Ovary (tissue), 9 donors: ENCODE data around the gene SH2D4B. TPM values are rescaled to one million over a fixed set of nuclear protein-coding genes. Genes with fewer than 3 reads are reported as not detected.

Source experiments
- DNase-seq, 5 donors: peaks; one replicate each; pipeline ENCODE4 v3.0.0-alpha.2; 2019 to 2020
- H3K27ac ChIP-seq, 2 donors: fragments of 200-600 bp; one replicate each; pipeline versions ENCODE4 v1.5.1 to v1.8.0; 2019 to 2022
- H3K27me3 ChIP-seq: fragments of 200-600 bp; one replicate; pipeline ENCODE4 v1.8.0; 2022
- H3K36me3 ChIP-seq: fragments of 200-600 bp; sonication (generic); one replicate; pipeline ENCODE4 v1.5.1; 2019
- H3K4me1 ChIP-seq: one replicate; pipeline ENCODE4 v1.8.1; 2013; ENCODE audit warnings: mild to moderate bottlenecking, moderate library complexity; ENCODE audit not compliant: insufficient read depth
- H3K4me3 ChIP-seq: fragments of 200-600 bp; sonication (generic); one replicate; pipeline ENCODE4 v1.5.1; 2017
- H3K9me3 ChIP-seq, 2 donors: fragments of 200-600 bp in 1 of 2; sonication (generic) in 1 of 2; one replicate each; pipeline versions ENCODE4 v1.5.1 to v1.8.1; 2013 to 2019; ENCODE audit warnings: mild to moderate bottlenecking in 1 of 2, moderate library complexity in 1 of 2
- EP300 ChIP-seq: sonication (generic); formaldehyde crosslinking; IDR thresholded peaks from one replicate; pipeline ENCODE4 v1.6.1; 2017; ENCODE audit warnings: antibody characterized with exemption
- POLR2A ChIP-seq: fragments of 450-650 bp; IDR thresholded peaks from one replicate; pipeline ENCODE4 v1.6.1; 2017; ENCODE audit warnings: antibody characterized with exemption, mild to moderate bottlenecking, moderate library complexity
- WGBS, 3 donors: extraction: QIAGEN DNeasy Blood & Tissue Kit in 1 of 3; methylation state at CpG; one replicate each; pipeline versions ENCODE4 v1.1.5 to v1.1.7; 2013 to 2017; 5-methylcytosine and 5-hydroxymethylcytosine counted together
- intact Hi-C, 4 donors: fragments of 100-400 bp; cut with DNase I; formaldehyde crosslinking; loops; one replicate each; pipeline versions ENCODE4 v1.11.0 to v1.15.1; 2022 to 2023
- polyA plus RNA-seq, 2 donors: library from polyadenylated mRNA; stranded (reverse); fragments of 200-250 nt in 1 of 2; fragments of 350-450 nt in 1 of 2; fragmentation: Illumina TruSeq in 1 of 2; extraction: RNeasy Lipid Tissue Mini Kit (QIAGEN cat#74804) in 1 of 2; gene quantifications; one replicate each; pipeline ENCODE4 v1.2.3, GENCODE V29; 2013 to 2014
- total RNA-seq, 7 donors: library from RNA; depleted of rRNA in 2 of 7; stranded (reverse); fragments of >200 nt in 2 of 7; fragmentation: NEBNext Ultra II Directional in 3 of 7; extraction: Animal tissue kit (Norgen Biotek cat#: 25700) in 3 of 7; gene quantifications; one replicate each; pipeline versions ENCODE4 v1.1.0 to v1.2.4, GENCODE V29; 2016 to 2023
- TF ChIP-seq, protein P1 (sequence below), 3 donors: fragments of 450-650 bp in 2 of 3; fragments of 200-600 bp in 1 of 3; IDR thresholded peaks; one replicate each; pipeline versions ENCODE4 v1.5.1 to v1.8.0; 2016 to 2022; ENCODE audit warnings: antibody characterized with exemption in 3 of 3, mild to moderate bottlenecking in 1 of 3
- donor health status: DM: no; HTN: no; CAD: no; lungs with moderate emphysema.
- donor health status: DM: no; HTN: no; CAD: no.
- donor health status: Bipolar disorder and iron deficiency.
- donor health status: DM: yes; HTN: yes; CAD: no.
- donor health status: DM: no; HTN: no; CAD: no.
- donor health status: DM: yes; HTN: yes; CAD: no.

SH2D4B gene
- total and polyA plus RNA-seq, 9 donors = 0.05 to 0.53 (median 0.10) TPM; not detected in 5

DNA sequence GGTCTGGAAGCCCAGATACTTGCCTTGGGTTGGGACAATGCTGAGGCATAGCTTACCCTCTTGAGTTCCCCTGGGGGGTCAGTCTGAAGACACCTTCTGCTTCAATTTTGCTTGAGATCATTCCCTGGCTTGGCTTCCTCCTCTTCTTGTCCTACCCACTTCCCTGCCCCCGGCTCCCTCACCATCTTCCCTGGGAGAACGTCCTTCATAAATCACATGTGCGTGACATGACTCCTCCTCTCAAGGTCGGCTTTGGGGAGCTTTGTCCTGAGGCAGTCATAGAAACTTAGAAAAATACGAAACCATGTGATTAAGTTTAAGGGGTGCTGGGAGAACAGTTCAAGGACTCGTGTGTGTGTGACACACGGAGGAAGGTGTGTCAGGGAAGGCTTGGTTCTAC lies 122.6 kb downstream of the SH2D4B start:
- no peak for TF ChIP-seq POLR2A
- TF ChIP-seq EP300 = no peak
- TF ChIP-seq, protein P1, sequence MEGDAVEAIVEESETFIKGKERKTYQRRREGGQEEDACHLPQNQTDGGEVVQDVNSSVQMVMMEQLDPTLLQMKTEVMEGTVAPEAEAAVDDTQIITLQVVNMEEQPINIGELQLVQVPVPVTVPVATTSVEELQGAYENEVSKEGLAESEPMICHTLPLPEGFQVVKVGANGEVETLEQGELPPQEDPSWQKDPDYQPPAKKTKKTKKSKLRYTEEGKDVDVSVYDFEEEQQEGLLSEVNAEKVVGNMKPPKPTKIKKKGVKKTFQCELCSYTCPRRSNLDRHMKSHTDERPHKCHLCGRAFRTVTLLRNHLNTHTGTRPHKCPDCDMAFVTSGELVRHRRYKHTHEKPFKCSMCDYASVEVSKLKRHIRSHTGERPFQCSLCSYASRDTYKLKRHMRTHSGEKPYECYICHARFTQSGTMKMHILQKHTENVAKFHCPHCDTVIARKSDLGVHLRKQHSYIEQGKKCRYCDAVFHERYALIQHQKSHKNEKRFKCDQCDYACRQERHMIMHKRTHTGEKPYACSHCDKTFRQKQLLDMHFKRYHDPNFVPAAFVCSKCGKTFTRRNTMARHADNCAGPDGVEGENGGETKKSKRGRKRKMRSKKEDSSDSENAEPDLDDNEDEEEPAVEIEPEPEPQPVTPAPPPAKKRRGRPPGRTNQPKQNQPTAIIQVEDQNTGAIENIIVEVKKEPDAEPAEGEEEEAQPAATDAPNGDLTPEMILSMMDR (IDR thresholded peaks at IDR 0.05) = no peak
- Histone ChIP-seq H3K9me3 (no peaks in the 10 kb centered on the region), H3K4me1 (no peaks in the 10 kb centered on the region), H3K36me3 (no peaks in the 10 kb centered on the region), H3K27me3 (no peaks in the 10 kb centered on the region), H3K4me3 (no peak overlapping the region), H3K27ac (no peak overlapping the region)
- intact Hi-C loops = loop anchor here in 1 of 4 donors (5.0 kb wide), 1 partner anchor 218 kb away; no protein-coding TSS in a partner anchor
- 44 to 55% (median 53%) methylated on average over 7 of the region's 7 CpGs for WGBS, 3 donors
- DNase-seq = no peak

GRCh38 chr10:80660736-80661135 lies 123.0 kb downstream of the SH2D4B start:
- H3K4me3 ChIP-seq = no peak overlapping the region
- H3K27me3 ChIP-seq = no peaks in the 10 kb centered on the region
- intact Hi-C loops = loop anchor here in 1 of 4 donors (5.0 kb wide), 1 partner anchor 218 kb away; no protein-coding TSS in a partner anchor
- H3K36me3 ChIP-seq = no peaks in the 10 kb centered on the region
- WGBS, 3 donors = 79 to 87% (median 87%) methylated on average over 7 of the region's 7 CpGs
- no peak overlapping the region for H3K27ac ChIP-seq
- TF ChIP-seq EP300 (no peak), POLR2A (no peak)
- TF ChIP-seq, protein P1 (IDR thresholded peaks at IDR 0.05) = no peak
- no peaks in the 10 kb centered on the region for H3K4me1 ChIP-seq
- DNase-seq = no peak
- H3K9me3 ChIP-seq = no peaks in the 10 kb centered on the region

- Histone ChIP-seq H3K4me1 (no peaks in the 10 kb centered on the region), H3K4me3 (no peak overlapping the region), H3K9me3 (no peaks in the 10 kb centered on the region), H3K27ac (no peak overlapping the region), H3K36me3 (no peaks in the 10 kb centered on the region), H3K27me3 (no peaks in the 10 kb centered on the region)
- WGBS, 3 donors = 95 to 100% (median 95%) methylated on average over 3 of the region's 3 CpGs
- no peak for DNase-seq
- intact Hi-C loops = loop anchor here in 1 of 4 donors (5.0 kb wide), 1 partner anchor 219 kb away; no protein-coding TSS in a partner anchor
- TF ChIP-seq, protein P1 (IDR thresholded peaks at IDR 0.05) = no peak
- TF ChIP-seq EP300 (no peak), POLR2A (no peak)
Observed at GRCh38 chr10:80661526-80661925, 123.8 kb downstream of the SH2D4B start.

- Histone ChIP-seq H3K27me3 (no peaks in the 10 kb centered on the region), H3K36me3 (no peaks in the 10 kb centered on the region), H3K4me3 (peak overlapping the region; percentile 21), H3K4me1 (no peaks in the 10 kb centered on the region), H3K27ac (no peak overlapping the region), H3K9me3 (no peaks in the 10 kb centered on the region)
- intact Hi-C loops = loop anchor here in 1 of 4 donors (5.0 kb wide), 1 partner anchor 220 kb away; no protein-coding TSS in a partner anchor
- WGBS, 3 donors = 7 to 11% (median 8%) methylated on average over 19 of the region's 19 CpGs
- TF ChIP-seq, protein P1 (IDR thresholded peaks at IDR 0.05) = peak; percentile 65 to 73 (median 71)
- no peak for TF ChIP-seq EP300
- TF ChIP-seq POLR2A = no peak
- peak; percentile 63 to 85 (median 76) for DNase-seq
Observed at GRCh38 chr10:80662429-80663261, 124.9 kb downstream of the SH2D4B start.
